HL-60/S4 treated with retinoic acid at 250 ng/mL for 4 days and 3 days (cell line): ENCODE results near the gene TMEM39A.

ENCODE experiments used
- in situ Hi-C: fragments of 300-500 bp; cut with MboI; formaldehyde crosslinking; loops from 2 replicates; pipeline ENCODE4 v1.7.0; 2022; ENCODE audit warnings: low sequenced_read_pairs

The TMEM39A gene

GRCh38 chr3:119463171-119464169 is at the start of gene TMEM39A:
Gene TMEM39A (minus strand): TSS chr3:119463615. CDS start chr3:119462074, 1,541 bp downstream.
- in situ Hi-C loops, result no loop called here

- in situ Hi-C loops, result no loop called here
Observed at GRCh38 chr3:119510690-119511089, 47.3 kb upstream of the TMEM39A start.

GRCh38 chr3:119508172-119508845 is 44.9 kb upstream of the TMEM39A start:
- in situ Hi-C loops, result no loop called here

- in situ Hi-C loops, result no loop called here
Observed at GRCh38 chr3:119507404-119507803, 44.0 kb upstream of the TMEM39A start.

- in situ Hi-C loops, result no loop called here
Observed at GRCh38 chr3:119506631-119507030, 43.2 kb upstream of the TMEM39A start.

GRCh38 chr3:119500901-119501300 is 37.5 kb upstream of the TMEM39A start:
- in situ Hi-C loops, result no loop called here

- in situ Hi-C loops, result no loop called here
Observed at GRCh38 chr3:119500265-119500664, 36.9 kb upstream of the TMEM39A start.

- in situ Hi-C loops, result no loop called here
Observed at GRCh38 chr3:119498186-119499011, 35.0 kb upstream of the TMEM39A start, which contains the start of gene TIMMDC1. Gene TIMMDC1 (plus strand): TSS chr3:119498547. CDS start chr3:119498734, 187 bp downstream.

- in situ Hi-C loops, result no loop called here
Observed at GRCh38 chr3:119497820-119498185, 34.4 kb upstream of the TMEM39A start.

- in situ Hi-C loops, result no loop called here
Observed at GRCh38 chr3:119494597-119494996, 31.2 kb upstream of the TMEM39A start.

GRCh38 chr3:119492810-119493209 is 29.4 kb upstream of the TMEM39A start:
- in situ Hi-C loops, result no loop called here

GRCh38 chr3:119492128-119492527 is 28.7 kb upstream of the TMEM39A start:
- in situ Hi-C loops, result no loop called here

- in situ Hi-C loops, result no loop called here
Observed at GRCh38 chr3:119490153-119490552, 26.7 kb upstream of the TMEM39A start.

- in situ Hi-C loops, result no loop called here
Observed at GRCh38 chr3:119485563-119485962, 22.1 kb upstream of the TMEM39A start.

GRCh38 chr3:119483101-119483500 is 19.7 kb upstream of the TMEM39A start:
- in situ Hi-C loops, result no loop called here

- in situ Hi-C loops, result no loop called here
Observed at GRCh38 chr3:119481079-119481478, 17.7 kb upstream of the TMEM39A start.

GRCh38 chr3:119470866-119471265 is 7.5 kb upstream of the TMEM39A start:
- in situ Hi-C loops, result no loop called here

GRCh38 chr3:119469418-119470189 is 6.2 kb upstream of the TMEM39A start:
- in situ Hi-C loops, result no loop called here

- in situ Hi-C loops, result no loop called here
Observed at GRCh38 chr3:119468041-119468440, 4.6 kb upstream of the TMEM39A start.

GRCh38 chr3:119457246-119457645 is 6.2 kb downstream of the TMEM39A start:
- in situ Hi-C loops, result no loop called here
